CD14-positive monocyte (primary cell): Measurements from ENCODE around the gene LIPE. TPM values are rescaled to one million over a fixed set of nuclear protein-coding genes. Genes with fewer than 3 reads are reported as not detected.

Source experiments
- DNase-seq, 3 donors: peaks; one replicate each; pipeline ENCODE4 v3.0.0-alpha.2; 2011 to 2022
- H2AFZ ChIP-seq: 2 replicates; pipeline ENCODE4 v1.6.0; 2012; ENCODE audit warnings: mild to moderate bottlenecking, low read depth, low read length, inconsistent platforms; ENCODE audit not compliant: insufficient read depth, poor library complexity, severe bottlenecking
- H3K27ac ChIP-seq, 2 donors: 1 replicate in 1 of 2; 2 replicates in 1 of 2; pipeline ENCODE4 v1.5.1; 2012 to 2013; ENCODE audit warnings: low read length in 2 of 2, control low read depth in 1 of 2, inconsistent platforms in 1 of 2, low read depth in 1 of 2, mild to moderate bottlenecking in 1 of 2
- H3K27me3 ChIP-seq, 2 donors: one replicate each; pipeline versions ENCODE4 v1.6.0 to v1.6.1; 2011 to 2013; ENCODE audit warnings: low read length in 2 of 2; ENCODE audit not compliant: control insufficient read depth in 2 of 2, insufficient read depth in 2 of 2
- H3K36me3 ChIP-seq, 2 donors: replicated peaks in 1 of 2; 1 replicate in 1 of 2; 2 replicates in 1 of 2; pipeline versions ENCODE4 v1.5.1 to v1.6.1; 2012 to 2013; ENCODE audit warnings: low read length in 2 of 2, control low read depth in 1 of 2, inconsistent platforms in 1 of 2, mild to moderate bottlenecking in 1 of 2; ENCODE audit not compliant: insufficient read depth in 2 of 2, control insufficient read depth in 1 of 2
- H3K4me1 ChIP-seq, 2 donors: 1 replicate in 1 of 2; 2 replicates in 1 of 2; pipeline versions ENCODE4 v1.5.1 to v1.6.1; 2012 to 2013; ENCODE audit warnings: low read length in 2 of 2, control low read depth in 1 of 2, inconsistent platforms in 1 of 2, mild to moderate bottlenecking in 1 of 2, moderate library complexity in 1 of 2; ENCODE audit not compliant: insufficient read depth in 2 of 2, control insufficient read depth in 1 of 2
- H3K4me2 ChIP-seq: replicated peaks from 2 replicates; pipeline ENCODE3; 2012; ENCODE audit warnings: low read length, moderate library complexity, mild to moderate bottlenecking; ENCODE audit not compliant: poor library complexity, severe bottlenecking; ENCODE audit errors: extremely low read depth
- H3K4me3 ChIP-seq, 3 experiments: fragments of 200-600 bp in 1 of 3; sonication (generic) in 1 of 3; replicated peaks in 1 of 3; 1 replicate in 2 of 3; 2 replicates in 1 of 3; pipeline ENCODE4 v1.5.1; 2011 to 2013; ENCODE audit warnings: low read length in 3 of 3, mild to moderate bottlenecking in 3 of 3, control low read depth in 2 of 3, low read depth in 2 of 3, inconsistent platforms in 1 of 3, moderate library complexity in 1 of 3
- H3K79me2 ChIP-seq: 2 replicates; pipeline ENCODE4 v1.6.0; 2012; ENCODE audit warnings: mild to moderate bottlenecking, control low read depth, inconsistent platforms, low read length, moderate library complexity; ENCODE audit not compliant: insufficient read depth
- H3K9ac ChIP-seq: 2 replicates; pipeline ENCODE4 v1.6.0; 2017; ENCODE audit warnings: low read length, mild to moderate bottlenecking; ENCODE audit not compliant: insufficient read depth, poor library complexity, severe bottlenecking
- H3K9me3 ChIP-seq, 2 donors: replicated peaks in 1 of 2; 1 replicate in 1 of 2; 2 replicates in 1 of 2; pipeline versions ENCODE4 v1.5.1 to v1.6.1; 2012 to 2013; ENCODE audit warnings: low read length in 2 of 2, control low read depth in 1 of 2; ENCODE audit not compliant: control insufficient read depth in 1 of 2, insufficient read depth in 1 of 2
- H4K20me1 ChIP-seq: 2 replicates; pipeline ENCODE4 v1.6.0; 2012; ENCODE audit warnings: mild to moderate bottlenecking, low read length, control low read depth, moderate library complexity; ENCODE audit not compliant: insufficient read depth
- H3K27ac Mint-ChIP-seq, 7 donors: one replicate each; pipeline ENCODE4 v1.8.0; 2020; ENCODE audit warnings: mild to moderate bottlenecking in 7 of 7, mixed read lengths in 7 of 7, moderate library complexity in 6 of 7, inconsistent platforms in 2 of 7
- H3K27me3 Mint-ChIP-seq, 3 donors: one replicate each; pipeline ENCODE4 v1.8.0; 2021 to 2022; ENCODE audit warnings: low read depth in 3 of 3, mild to moderate bottlenecking in 3 of 3, mixed read lengths in 3 of 3, moderate library complexity in 3 of 3, inconsistent platforms in 1 of 3
- H3K36me3 Mint-ChIP-seq, 2 donors: one replicate each; pipeline ENCODE4 v1.8.0; 2020; ENCODE audit warnings: mixed read lengths in 2 of 2, inconsistent platforms in 1 of 2, mild to moderate bottlenecking in 1 of 2
- H3K4me1 Mint-ChIP-seq: one replicate; pipeline ENCODE4 v1.8.0; 2020; ENCODE audit warnings: mild to moderate bottlenecking, mixed read lengths
- H3K4me3 Mint-ChIP-seq, 2 donors: one replicate each; pipeline ENCODE4 v1.8.0; 2020; ENCODE audit warnings: mild to moderate bottlenecking in 2 of 2, mixed read lengths in 2 of 2, moderate library complexity in 1 of 2
- H3K9me3 Mint-ChIP-seq, 7 donors: one replicate each; pipeline ENCODE4 v1.8.0; 2020 to 2022; ENCODE audit warnings: mixed read lengths in 7 of 7, mild to moderate bottlenecking in 6 of 7, moderate library complexity in 6 of 7, inconsistent platforms in 2 of 7
- WGBS: methylation state at CpG from one replicate; pipeline ENCODE4 v1.1.5; 2013; ENCODE audit warnings: missing lambda C conversion rate; ENCODE audit not compliant: insufficient coverage; 5-methylcytosine and 5-hydroxymethylcytosine counted together
- intact Hi-C, 2 donors: fragments of 100-400 bp; cut with micrococcal nuclease; formaldehyde crosslinking; loops; one replicate each; pipeline versions ENCODE4 v1.15.0 to v1.15.1; 2023
- polyA plus RNA-seq, 3 donors: library from polyadenylated mRNA; depleted of rRNA in 1 of 3; unstranded in 2 of 3; stranded (reverse) in 1 of 3; fragments of 300-500 nt in 2 of 3; fragments of >200 nt in 1 of 3; fragmentation: Illumina TruSeq in 2 of 3; gene quantifications; 1 replicate in 2 of 3; 2 replicates in 1 of 3; pipeline ENCODE4 v1.2.3, GENCODE V29; 2012 to 2021
- TF ChIP-seq, protein P1 (sequence below): fragments of 200-600 bp; IDR thresholded peaks from one replicate; pipeline ENCODE4 v1.8.0; 2022; ENCODE audit warnings: antibody characterized with exemption, mild to moderate bottlenecking

Gene LIPE
- polyA plus RNA-seq, 3 donors: 0.31 TPM; not detected in 2

DNA sequence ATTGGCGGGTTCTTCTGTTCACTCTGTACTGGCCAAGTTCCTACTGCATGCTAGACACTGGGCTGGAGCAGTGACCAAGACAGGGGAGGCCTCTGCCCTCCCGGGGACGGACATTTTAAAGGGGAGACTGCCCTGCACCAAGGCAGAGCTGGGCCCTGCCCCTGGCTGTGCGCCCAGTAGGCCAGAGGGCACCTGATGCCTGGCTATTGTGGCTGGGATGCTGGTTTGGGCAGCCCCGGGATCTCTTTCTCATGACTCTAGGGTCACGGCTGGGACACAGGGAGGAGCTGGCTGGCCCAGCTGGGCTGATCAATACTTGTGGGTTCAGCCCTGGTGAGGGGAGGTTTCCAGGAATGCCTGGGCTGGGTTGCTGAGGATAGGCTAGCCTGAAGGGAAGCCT lies 17.7 kb downstream of the LIPE start:
- peak overlapping the region in 1 of 7 donors; percentile 7 for H3K27ac Mint-ChIP-seq
- H3K4me2 ChIP-seq: no peak overlapping the region

DNA sequence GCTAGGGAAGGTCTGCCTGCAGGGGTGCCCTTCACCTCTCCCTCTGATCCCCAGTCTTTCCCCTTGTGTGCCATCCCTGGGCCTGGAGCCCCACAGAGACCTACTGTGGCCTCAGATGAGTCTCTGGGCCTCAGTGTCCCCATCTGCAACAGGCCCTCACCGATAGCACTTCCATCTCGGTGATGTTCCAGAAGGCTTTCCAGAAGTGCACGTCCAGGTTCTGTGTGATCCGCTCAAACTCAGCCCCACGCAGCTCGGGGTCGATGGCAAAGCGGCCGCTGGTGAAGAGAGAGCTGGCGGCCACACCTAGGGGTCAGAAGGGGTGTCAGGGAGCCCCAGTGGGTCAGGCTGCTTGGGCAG lies 19.4 kb downstream of the LIPE start:
- Mint-ChIP-seq H3K27ac (no peak overlapping the region), H3K36me3 (peaks cover 12 to 20% of the 10 kb centered on the region in 2 donors), H3K4me3 (no peak overlapping the region), H3K9me3 (no peaks in the 10 kb centered on the region), H3K4me1 (no peaks in the 10 kb centered on the region), H3K27me3 (peaks cover 3 to 6% (median 3%) of the 10 kb centered on the region in 3 donors)
- Histone ChIP-seq H3K79me2 (no peaks in the 10 kb centered on the region), H3K4me2 (no peak overlapping the region), H4K20me1 (peaks cover 5% of the 10 kb centered on the region), H3K4me1 (no peaks in the 10 kb centered on the region), H3K36me3 (no peaks in the 10 kb centered on the region), H3K9me3 (no peaks in the 10 kb centered on the region), H3K9ac (no peak overlapping the region), H3K27ac (no peak overlapping the region), H2AFZ (no peak overlapping the region), H3K4me3 (no peak overlapping the region), H3K27me3 (no peaks in the 10 kb centered on the region)
- 96% methylated on average over 10 of the region's 10 CpGs for WGBS
- intact Hi-C loops: no loop called here
- no peak for DNase-seq
- TF ChIP-seq, protein P1, sequence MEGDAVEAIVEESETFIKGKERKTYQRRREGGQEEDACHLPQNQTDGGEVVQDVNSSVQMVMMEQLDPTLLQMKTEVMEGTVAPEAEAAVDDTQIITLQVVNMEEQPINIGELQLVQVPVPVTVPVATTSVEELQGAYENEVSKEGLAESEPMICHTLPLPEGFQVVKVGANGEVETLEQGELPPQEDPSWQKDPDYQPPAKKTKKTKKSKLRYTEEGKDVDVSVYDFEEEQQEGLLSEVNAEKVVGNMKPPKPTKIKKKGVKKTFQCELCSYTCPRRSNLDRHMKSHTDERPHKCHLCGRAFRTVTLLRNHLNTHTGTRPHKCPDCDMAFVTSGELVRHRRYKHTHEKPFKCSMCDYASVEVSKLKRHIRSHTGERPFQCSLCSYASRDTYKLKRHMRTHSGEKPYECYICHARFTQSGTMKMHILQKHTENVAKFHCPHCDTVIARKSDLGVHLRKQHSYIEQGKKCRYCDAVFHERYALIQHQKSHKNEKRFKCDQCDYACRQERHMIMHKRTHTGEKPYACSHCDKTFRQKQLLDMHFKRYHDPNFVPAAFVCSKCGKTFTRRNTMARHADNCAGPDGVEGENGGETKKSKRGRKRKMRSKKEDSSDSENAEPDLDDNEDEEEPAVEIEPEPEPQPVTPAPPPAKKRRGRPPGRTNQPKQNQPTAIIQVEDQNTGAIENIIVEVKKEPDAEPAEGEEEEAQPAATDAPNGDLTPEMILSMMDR: no peak

More for the DNA sequence above, 17.7 kb downstream of the LIPE start:
- Mint-ChIP-seq H3K4me1 (no peaks in the 10 kb centered on the region), H3K9me3 (no peaks in the 10 kb centered on the region), H3K27me3 (peaks cover 0 to 9% (median 2%) of the 10 kb centered on the region in 3 donors), H3K4me3 (no peak overlapping the region), H3K36me3 (peaks cover 9 to 13% of the 10 kb centered on the region in 2 donors)
- intact Hi-C loops: no loop called here
- Histone ChIP-seq H3K4me3 (no peak overlapping the region), H2AFZ (no peak overlapping the region), H3K4me1 (no peaks in the 10 kb centered on the region), H3K79me2 (no peaks in the 10 kb centered on the region), H4K20me1 (peaks cover 4% of the 10 kb centered on the region), H3K27me3 (no peaks in the 10 kb centered on the region), H3K27ac (no peak overlapping the region), H3K9me3 (no peaks in the 10 kb centered on the region), H3K9ac (no peak overlapping the region), H3K36me3 (no peaks in the 10 kb centered on the region)
- no peak for DNase-seq
- WGBS: 94% methylated on average over 6 of the region's 6 CpGs
- TF ChIP-seq, protein P1: no peak
